ENCODE results near the gene RASD1.
"Not testable (repeated sequence)": the region's sequence is repeated elsewhere in the genome, so short reads cannot be mapped to it uniquely, and the experiment has no call there.

RASD1 gene

GRCh38 chr17:17492571-17492970 lies 3.6 kb downstream of the RASD1 start:
- TF ChIP-seq POU2F2 (IDR thresholded peaks at IDR 0.05; ENCODE audit: low read depth, low read length), result no peak
- no peak for TF ChIP-seq POLR2A (IDR thresholded peaks at IDR 0.05; ENCODE audit: low read depth, low read length)
- TF ChIP-seq POLR2AphosphoS5 (IDR thresholded peaks at IDR 0.05; ENCODE audit: low read depth, low read length), result no peak
- TF ChIP-seq SPI1 (IDR thresholded peaks at IDR 0.05; ENCODE audit: low read depth, low read length), result no peak
- TF ChIP-seq PAX5 (IDR thresholded peaks at IDR 0.05; ENCODE audit: insufficient read depth, low read length, severe bottlenecking), result no peak
- TF ChIP-seq TAF1 (IDR thresholded peaks at IDR 0.05; ENCODE audit: low read depth, low read length), result no peak
- FAIRE-seq (no peak), DNase-seq (ENCODE audit: insufficient read length, low spot score) (no peak)

DNA sequence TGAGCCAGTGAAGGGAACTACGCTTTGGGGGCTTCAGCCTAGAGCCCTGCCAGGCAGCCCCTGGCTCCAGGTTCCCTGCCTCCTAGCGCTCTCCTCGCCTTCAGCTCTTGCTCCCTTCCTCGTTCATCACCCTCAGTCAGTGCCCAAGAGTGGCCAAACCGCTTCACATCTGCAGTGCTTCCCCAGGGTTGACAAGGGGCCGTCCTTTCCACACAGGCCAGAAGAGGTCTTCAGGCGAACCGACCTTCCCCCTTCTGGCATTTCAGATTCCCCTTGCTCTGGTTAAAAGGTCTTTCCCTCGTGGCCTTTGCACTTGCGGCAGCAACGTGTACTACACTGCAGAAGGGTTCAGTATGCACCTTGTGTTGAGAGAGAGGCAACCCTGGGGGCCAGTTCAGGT lies 4.1 kb downstream of the RASD1 start:
- no peak for FAIRE-seq
- TF ChIP-seq PAX5 (IDR thresholded peaks at IDR 0.05; ENCODE audit: insufficient read depth, low read length, severe bottlenecking), result no peak
- TF ChIP-seq POU2F2 (IDR thresholded peaks at IDR 0.05; ENCODE audit: low read depth, low read length), result no peak
- TF ChIP-seq TAF1 (IDR thresholded peaks at IDR 0.05; ENCODE audit: low read depth, low read length), result no peak
- TF ChIP-seq POLR2A (IDR thresholded peaks at IDR 0.05; ENCODE audit: low read depth, low read length), result no peak
- no peak for TF ChIP-seq POLR2AphosphoS5 (IDR thresholded peaks at IDR 0.05; ENCODE audit: low read depth, low read length)
- no peak for TF ChIP-seq SPI1 (IDR thresholded peaks at IDR 0.05; ENCODE audit: low read depth, low read length)
- DNase-seq (ENCODE audit: insufficient read length, low spot score), result no peak

- FAIRE-seq (no peak), DNase-seq (ENCODE audit: insufficient read length, low spot score) (no peak)
- no peak for TF ChIP-seq TAF1 (IDR thresholded peaks at IDR 0.05; ENCODE audit: low read depth, low read length)
- TF ChIP-seq PAX5 (IDR thresholded peaks at IDR 0.05; ENCODE audit: insufficient read depth, low read length, severe bottlenecking), result no peak
- no peak for TF ChIP-seq SPI1 (IDR thresholded peaks at IDR 0.05; ENCODE audit: low read depth, low read length)
- no peak for TF ChIP-seq POU2F2 (IDR thresholded peaks at IDR 0.05; ENCODE audit: low read depth, low read length)
- no peak for TF ChIP-seq POLR2A (IDR thresholded peaks at IDR 0.05; ENCODE audit: low read depth, low read length)
- no peak for TF ChIP-seq POLR2AphosphoS5 (IDR thresholded peaks at IDR 0.05; ENCODE audit: low read depth, low read length)
Measured at GRCh38 chr17:17491546-17491988, 4.6 kb downstream of the RASD1 start.

DNA sequence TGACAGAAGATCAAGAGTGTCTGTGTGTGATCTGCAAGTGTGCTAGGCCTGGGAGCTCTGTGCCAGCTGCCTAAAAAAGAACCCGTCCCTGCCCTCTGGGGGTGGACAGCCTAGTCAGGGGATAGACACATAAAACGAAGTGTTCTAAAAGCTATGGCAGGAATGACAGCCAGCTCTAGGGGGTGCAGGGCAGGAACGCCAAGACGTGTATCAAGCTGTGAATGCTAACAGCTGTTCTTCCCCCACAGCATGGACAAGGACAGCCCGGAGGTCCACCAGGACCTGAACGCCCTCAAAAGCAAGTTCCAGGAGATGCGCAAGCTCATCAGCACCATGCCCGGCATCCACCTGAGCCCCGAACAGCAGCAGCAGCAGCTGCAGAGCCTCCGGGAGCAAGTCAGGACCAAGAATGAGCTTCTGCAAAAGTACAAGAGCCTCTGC lies 5.1 kb downstream of the RASD1 start:
- TF ChIP-seq POU2F2 (IDR thresholded peaks at IDR 0.05; ENCODE audit: low read depth, low read length) (no peak), POLR2A (IDR thresholded peaks at IDR 0.05; ENCODE audit: low read depth, low read length) (no peak), TAF1 (IDR thresholded peaks at IDR 0.05; ENCODE audit: low read depth, low read length) (no peak), SPI1 (IDR thresholded peaks at IDR 0.05; ENCODE audit: low read depth, low read length) (no peak), PAX5 (IDR thresholded peaks at IDR 0.05; ENCODE audit: insufficient read depth, low read length, severe bottlenecking) (no peak), POLR2AphosphoS5 (IDR thresholded peaks at IDR 0.05; ENCODE audit: low read depth, low read length) (no peak)
- no peak for FAIRE-seq

DNA sequence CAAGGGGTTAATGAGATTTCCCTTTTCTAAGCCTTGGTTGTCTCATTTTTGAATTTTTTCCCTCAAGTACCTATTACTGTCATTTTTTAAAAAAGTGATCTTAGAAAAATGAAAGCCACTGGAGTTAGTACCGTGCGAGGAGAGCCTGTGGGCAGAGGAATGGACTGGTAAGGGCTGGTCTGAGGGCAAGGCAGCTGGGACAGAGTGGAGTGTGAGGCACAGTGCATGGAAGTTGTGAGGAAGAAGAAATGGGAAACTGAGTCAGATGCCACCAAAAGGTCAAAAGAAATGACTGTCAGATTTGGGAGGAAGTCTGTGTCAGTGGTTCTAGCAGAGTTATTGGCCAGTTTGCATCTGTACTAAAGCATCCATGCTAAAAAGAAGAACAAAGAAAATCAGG lies 8.2 kb downstream of the RASD1 start:
- DNase-seq (ENCODE audit: insufficient read length, low spot score) (no peak), FAIRE-seq (no peak)
- TF ChIP-seq SPI1 (IDR thresholded peaks at IDR 0.05; ENCODE audit: low read depth, low read length) (no peak), POLR2AphosphoS5 (IDR thresholded peaks at IDR 0.05; ENCODE audit: low read depth, low read length) (no peak), POU2F2 (IDR thresholded peaks at IDR 0.05; ENCODE audit: low read depth, low read length) (no peak)

More for the DNA sequence above, 5.1 kb downstream of the RASD1 start:
- DNase-seq (ENCODE audit: insufficient read length, low spot score), result no peak

- DNase-seq (ENCODE audit: insufficient read length, low spot score); FAIRE-seq: not testable (repeated sequence)
Measured at GRCh38 chr17:17486416-17486815, 9.8 kb downstream of the RASD1 start.

- no peak for TF ChIP-seq SPI1 (IDR thresholded peaks at IDR 0.05; ENCODE audit: low read depth, low read length)
- TF ChIP-seq POLR2A (IDR thresholded peaks at IDR 0.05; ENCODE audit: low read depth, low read length), result no peak
- TF ChIP-seq POU2F2 (IDR thresholded peaks at IDR 0.05; ENCODE audit: low read depth, low read length), result no peak
- TF ChIP-seq POLR2AphosphoS5 (IDR thresholded peaks at IDR 0.05; ENCODE audit: low read depth, low read length), result no peak
- no peak for TF ChIP-seq PAX5 (IDR thresholded peaks at IDR 0.05; ENCODE audit: insufficient read depth, low read length, severe bottlenecking)
- no peak for TF ChIP-seq TAF1 (IDR thresholded peaks at IDR 0.05; ENCODE audit: low read depth, low read length)
- DNase-seq (ENCODE audit: insufficient read length, low spot score), result no peak
Measured at GRCh38 chr17:17485420-17485819, 10.8 kb downstream of the RASD1 start.

GRCh38 chr17:17484451-17484899 lies 11.7 kb downstream of the RASD1 start:
- DNase-seq (ENCODE audit: insufficient read length, low spot score) (no peak), FAIRE-seq (no peak)
- no peak for TF ChIP-seq POU2F2 (IDR thresholded peaks at IDR 0.05; ENCODE audit: low read depth, low read length)
- TF ChIP-seq POLR2AphosphoS5 (IDR thresholded peaks at IDR 0.05; ENCODE audit: low read depth, low read length), result no peak
- no peak for TF ChIP-seq POLR2A (IDR thresholded peaks at IDR 0.05; ENCODE audit: low read depth, low read length)
- no peak for TF ChIP-seq TAF1 (IDR thresholded peaks at IDR 0.05; ENCODE audit: low read depth, low read length)
- no peak for TF ChIP-seq SPI1 (IDR thresholded peaks at IDR 0.05; ENCODE audit: low read depth, low read length)
- no peak for TF ChIP-seq PAX5 (IDR thresholded peaks at IDR 0.05; ENCODE audit: insufficient read depth, low read length, severe bottlenecking)

More at GRCh38 chr17:17485420-17485819, 10.8 kb downstream of the RASD1 start:
- no peak for FAIRE-seq

- TF ChIP-seq POLR2AphosphoS5 (IDR thresholded peaks at IDR 0.05; ENCODE audit: low read depth, low read length) (no peak), PAX5 (IDR thresholded peaks at IDR 0.05; ENCODE audit: insufficient read depth, low read length, severe bottlenecking) (no peak), POLR2A (IDR thresholded peaks at IDR 0.05; ENCODE audit: low read depth, low read length) (no peak), POU2F2 (IDR thresholded peaks at IDR 0.05; ENCODE audit: low read depth, low read length) (no peak), SPI1 (IDR thresholded peaks at IDR 0.05; ENCODE audit: low read depth, low read length) (no peak), TAF1 (IDR thresholded peaks at IDR 0.05; ENCODE audit: low read depth, low read length) (no peak)
- DNase-seq (ENCODE audit: insufficient read length, low spot score) (no peak), FAIRE-seq (no peak)
Measured at GRCh38 chr17:17481860-17482259, 14.3 kb downstream of the RASD1 start.

DNA sequence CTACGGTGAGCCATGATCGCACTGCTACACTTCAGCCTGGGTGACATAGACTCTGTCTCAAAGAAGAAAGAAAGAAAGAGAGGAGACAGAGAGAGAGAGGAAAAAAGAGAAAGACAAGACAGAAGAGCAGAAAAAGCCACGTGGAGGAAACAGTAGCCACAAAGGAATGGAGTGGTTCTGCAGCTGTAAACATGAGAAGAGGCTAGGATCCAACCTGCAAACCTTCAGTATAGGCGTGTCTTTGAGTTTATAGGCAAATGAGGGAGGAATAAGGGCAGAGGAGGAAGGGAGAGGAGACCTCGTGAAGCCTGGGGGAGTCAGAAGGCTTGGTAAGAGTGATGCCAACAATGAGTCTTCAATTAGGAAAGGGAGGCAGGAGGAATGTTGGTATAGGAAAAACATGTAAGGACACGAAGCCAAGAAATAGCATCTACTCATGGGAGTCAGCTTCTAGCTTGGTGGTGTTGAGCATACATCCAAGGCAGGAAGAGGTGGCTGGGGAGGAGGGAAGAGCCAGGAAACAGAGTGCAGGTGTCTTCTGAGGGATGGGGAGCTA lies 15.5 kb downstream of the RASD1 start:
- TF ChIP-seq TAF1 (IDR thresholded peaks at IDR 0.05; ENCODE audit: low read depth, low read length), result no peak
- no peak for TF ChIP-seq POU2F2 (IDR thresholded peaks at IDR 0.05; ENCODE audit: low read depth, low read length)
- TF ChIP-seq POLR2A (IDR thresholded peaks at IDR 0.05; ENCODE audit: low read depth, low read length), result no peak
- TF ChIP-seq POLR2AphosphoS5 (IDR thresholded peaks at IDR 0.05; ENCODE audit: low read depth, low read length), result no peak
- TF ChIP-seq SPI1 (IDR thresholded peaks at IDR 0.05; ENCODE audit: low read depth, low read length), result no peak
- no peak for TF ChIP-seq PAX5 (IDR thresholded peaks at IDR 0.05; ENCODE audit: insufficient read depth, low read length, severe bottlenecking)
- no peak for FAIRE-seq
- DNase-seq (ENCODE audit: insufficient read length, low spot score), result no peak

All from GM12891 (cell line).